HL-60 (cell line): ENCODE data around the gene BCO1.

Experiments
- DNase-seq, 2 experiments: peaks; one replicate each; pipeline ENCODE4 v3.0.0-alpha.2; 2010 to 2020; ENCODE audit warnings: low read depth in 1 of 2, low spot score in 1 of 2
- H3K27ac ChIP-seq: fragments of 250-450 bp; sonication (Bioruptor Pico); replicated peaks from 2 replicates; pipeline ENCODE4 v1.5.1; 2020; ENCODE audit warnings: mild to moderate bottlenecking, moderate library complexity
- H3K27me3 ChIP-seq: fragments of 250-450 bp; sonication (Bioruptor Pico); 2 replicates; pipeline ENCODE4 v1.5.1; 2021; ENCODE audit warnings: mild to moderate bottlenecking, moderate library complexity; ENCODE audit not compliant: insufficient read depth, poor library complexity, severe bottlenecking
- H3K4me3 ChIP-seq: replicated peaks from 2 replicates; pipeline ENCODE4 v1.5.1; 2011; ENCODE audit warnings: mild to moderate bottlenecking, control low read depth, low read length; ENCODE audit not compliant: insufficient read depth
- GABPA ChIP-seq: IDR thresholded peaks from 2 replicates; pipeline ENCODE4 v1.6.1; 2012; ENCODE audit warnings: low read depth
- POLR2AphosphoS5 ChIP-seq: IDR thresholded peaks from 2 replicates; pipeline ENCODE4 v1.6.1; 2012; ENCODE audit warnings: low read depth
- SPI1 ChIP-seq: IDR thresholded peaks from 2 replicates; pipeline ENCODE4 v1.6.1; 2012; ENCODE audit warnings: low read depth, mild to moderate bottlenecking, borderline replicate concordance
- TF ChIP-seq, protein P1 (sequence below): IDR thresholded peaks from one replicate; pipeline ENCODE4 v1.5.1; 2011; ENCODE audit warnings: low read length, control low read depth, inconsistent platforms; ENCODE audit not compliant: insufficient read depth
- TF ChIP-seq, protein P2 (sequence below): IDR thresholded peaks from 2 replicates; pipeline ENCODE4 v1.6.1; 2012; ENCODE audit warnings: low read depth; ENCODE audit not compliant: insufficient replicate concordance

BCO1 gene

DNA sequence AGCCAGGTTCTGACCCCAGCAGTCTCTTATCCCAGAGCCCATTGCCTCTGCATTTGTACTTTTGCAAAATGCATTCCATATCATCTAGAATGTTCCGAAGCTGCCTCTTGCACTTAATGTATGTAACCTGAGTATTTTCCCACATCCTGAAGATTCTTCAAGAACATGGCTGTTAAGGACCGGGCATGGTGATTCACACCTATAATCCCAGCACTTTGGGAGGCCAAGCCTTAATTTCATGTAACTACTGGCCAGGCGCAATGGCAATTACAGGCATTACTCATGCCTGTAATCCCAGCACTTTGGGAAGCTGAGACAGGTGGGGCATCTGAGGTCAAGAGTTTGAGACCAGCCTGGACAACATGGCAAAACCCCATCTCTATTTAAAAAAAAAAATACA lies 44.6 kb downstream of the BCO1 start:
- Histone ChIP-seq H3K27ac (no peak overlapping the region), H3K4me3 (no peak overlapping the region), H3K27me3 (no peaks in the 10 kb centered on the region)
- no peak for DNase-seq
- TF ChIP-seq GABPA, result no peak
- TF ChIP-seq SPI1, result no peak
- TF ChIP-seq, protein P1, sequence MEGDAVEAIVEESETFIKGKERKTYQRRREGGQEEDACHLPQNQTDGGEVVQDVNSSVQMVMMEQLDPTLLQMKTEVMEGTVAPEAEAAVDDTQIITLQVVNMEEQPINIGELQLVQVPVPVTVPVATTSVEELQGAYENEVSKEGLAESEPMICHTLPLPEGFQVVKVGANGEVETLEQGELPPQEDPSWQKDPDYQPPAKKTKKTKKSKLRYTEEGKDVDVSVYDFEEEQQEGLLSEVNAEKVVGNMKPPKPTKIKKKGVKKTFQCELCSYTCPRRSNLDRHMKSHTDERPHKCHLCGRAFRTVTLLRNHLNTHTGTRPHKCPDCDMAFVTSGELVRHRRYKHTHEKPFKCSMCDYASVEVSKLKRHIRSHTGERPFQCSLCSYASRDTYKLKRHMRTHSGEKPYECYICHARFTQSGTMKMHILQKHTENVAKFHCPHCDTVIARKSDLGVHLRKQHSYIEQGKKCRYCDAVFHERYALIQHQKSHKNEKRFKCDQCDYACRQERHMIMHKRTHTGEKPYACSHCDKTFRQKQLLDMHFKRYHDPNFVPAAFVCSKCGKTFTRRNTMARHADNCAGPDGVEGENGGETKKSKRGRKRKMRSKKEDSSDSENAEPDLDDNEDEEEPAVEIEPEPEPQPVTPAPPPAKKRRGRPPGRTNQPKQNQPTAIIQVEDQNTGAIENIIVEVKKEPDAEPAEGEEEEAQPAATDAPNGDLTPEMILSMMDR, result no peak
- TF ChIP-seq POLR2AphosphoS5, result no peak
- TF ChIP-seq, protein P2, sequence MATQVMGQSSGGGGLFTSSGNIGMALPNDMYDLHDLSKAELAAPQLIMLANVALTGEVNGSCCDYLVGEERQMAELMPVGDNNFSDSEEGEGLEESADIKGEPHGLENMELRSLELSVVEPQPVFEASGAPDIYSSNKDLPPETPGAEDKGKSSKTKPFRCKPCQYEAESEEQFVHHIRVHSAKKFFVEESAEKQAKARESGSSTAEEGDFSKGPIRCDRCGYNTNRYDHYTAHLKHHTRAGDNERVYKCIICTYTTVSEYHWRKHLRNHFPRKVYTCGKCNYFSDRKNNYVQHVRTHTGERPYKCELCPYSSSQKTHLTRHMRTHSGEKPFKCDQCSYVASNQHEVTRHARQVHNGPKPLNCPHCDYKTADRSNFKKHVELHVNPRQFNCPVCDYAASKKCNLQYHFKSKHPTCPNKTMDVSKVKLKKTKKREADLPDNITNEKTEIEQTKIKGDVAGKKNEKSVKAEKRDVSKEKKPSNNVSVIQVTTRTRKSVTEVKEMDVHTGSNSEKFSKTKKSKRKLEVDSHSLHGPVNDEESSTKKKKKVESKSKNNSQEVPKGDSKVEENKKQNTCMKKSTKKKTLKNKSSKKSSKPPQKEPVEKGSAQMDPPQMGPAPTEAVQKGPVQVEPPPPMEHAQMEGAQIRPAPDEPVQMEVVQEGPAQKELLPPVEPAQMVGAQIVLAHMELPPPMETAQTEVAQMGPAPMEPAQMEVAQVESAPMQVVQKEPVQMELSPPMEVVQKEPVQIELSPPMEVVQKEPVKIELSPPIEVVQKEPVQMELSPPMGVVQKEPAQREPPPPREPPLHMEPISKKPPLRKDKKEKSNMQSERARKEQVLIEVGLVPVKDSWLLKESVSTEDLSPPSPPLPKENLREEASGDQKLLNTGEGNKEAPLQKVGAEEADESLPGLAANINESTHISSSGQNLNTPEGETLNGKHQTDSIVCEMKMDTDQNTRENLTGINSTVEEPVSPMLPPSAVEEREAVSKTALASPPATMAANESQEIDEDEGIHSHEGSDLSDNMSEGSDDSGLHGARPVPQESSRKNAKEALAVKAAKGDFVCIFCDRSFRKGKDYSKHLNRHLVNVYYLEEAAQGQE, result no peak

- H3K4me3 ChIP-seq, result no peak overlapping the region
- no peaks in the 10 kb centered on the region for H3K27me3 ChIP-seq
- no peak for TF ChIP-seq SPI1
- TF ChIP-seq, protein P1, result no peak
- TF ChIP-seq POLR2AphosphoS5, result no peak
- TF ChIP-seq, protein P2, result no peak
- no peak for TF ChIP-seq GABPA
- H3K27ac ChIP-seq, result no peak overlapping the region
- no peak for DNase-seq
Measured at GRCh38 chr16:81284995-81285600, 46.6 kb downstream of the BCO1 start.

DNA sequence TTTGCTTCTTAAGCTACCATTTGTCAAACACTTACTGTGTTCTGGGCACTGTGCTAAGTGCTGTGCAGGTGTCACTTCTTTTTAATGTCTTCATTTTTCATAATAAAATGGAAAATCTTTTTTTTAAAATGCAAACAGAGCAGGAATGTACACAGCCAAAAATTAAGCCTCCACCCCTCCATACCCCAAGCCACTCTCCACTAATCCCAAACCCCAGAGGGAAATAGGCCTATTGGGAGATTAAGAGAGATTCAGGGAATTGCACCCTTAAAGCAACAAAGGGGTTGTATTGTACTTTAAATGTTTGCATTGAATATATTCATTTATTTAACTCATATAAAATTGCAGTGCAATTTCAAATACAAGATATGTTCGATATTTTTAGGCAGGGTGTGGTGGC lies 47.7 kb downstream of the BCO1 start:
- no peak for TF ChIP-seq POLR2AphosphoS5
- no peak for DNase-seq
- Histone ChIP-seq H3K4me3 (no peak overlapping the region), H3K27ac (no peak overlapping the region), H3K27me3 (no peaks in the 10 kb centered on the region)

DNA sequence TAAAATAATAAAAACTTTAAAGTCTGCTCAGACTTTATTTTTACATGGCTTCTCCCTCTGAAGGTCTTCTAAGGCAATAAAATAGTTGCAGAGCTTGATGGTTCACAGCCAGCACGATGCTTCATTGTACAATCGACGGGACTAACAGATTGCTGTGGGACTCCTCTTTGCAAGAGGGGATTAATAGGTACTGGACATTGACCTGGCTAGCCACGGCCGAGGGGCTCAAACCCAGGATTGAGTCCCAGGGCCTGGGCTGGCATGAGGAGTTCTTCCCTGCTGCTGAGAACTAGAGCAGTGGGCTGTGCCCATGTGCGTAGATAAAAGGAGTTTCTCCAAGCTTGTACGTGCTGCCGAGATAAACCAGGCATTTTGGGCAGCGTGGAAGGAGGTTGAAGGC lies 52.6 kb downstream of the BCO1 start:
- Histone ChIP-seq H3K27ac (no peak overlapping the region), H3K4me3 (no peak overlapping the region), H3K27me3 (no peaks in the 10 kb centered on the region)
- TF ChIP-seq GABPA (no peak), POLR2AphosphoS5 (no peak), SPI1 (no peak)
- TF ChIP-seq, protein P2, result no peak
- TF ChIP-seq, protein P1, result no peak
- no peak for DNase-seq
